HepG2 (cell line): ENCODE data around the gene COL4A6. TPM values are rescaled to one million over a fixed set of nuclear protein-coding genes. Genes with fewer than 3 reads are reported as not detected.

ENCODE experiments used
- ATAC-seq: fragments of 200-7000 bp; cut with Tn5 transposase; 3 replicates; pipeline ENCODE4 v1.9.1; 2020; ENCODE audit warnings: mild to moderate bottlenecking, moderate library complexity
- BruUV-seq: library from RNA; stranded (reverse); fragments of 400-500 nt; replicated peaks from 2 replicates; lab custom pipeline; 2021; lab: Mats Ljungman, UMichigan
- CTCF ChIA-PET: fragments of 300-600 bp; formaldehyde crosslinking; extraction: SDS; loops from one replicate; lab custom pipeline; 2021; ENCODE audit warnings: low total read pairs, inconsistent platforms, low intra/inter-chr PET ratio; lab: Yijun Ruan, JAX
- POLR2A ChIA-PET: fragments of 350-600 bp; sonication (Branson Sonifier 250); formaldehyde crosslinking; loops from one replicate; lab custom pipeline; 2020; ENCODE audit warnings: antibody characterized with exemption, inconsistent platforms; lab: Yijun Ruan, JAX
- DNase-seq: peaks from one replicate; pipeline ENCODE4 v3.0.0-alpha.2; 2015; ENCODE audit warnings: low spot score
- FAIRE-seq: peaks from 3 replicates; lab custom pipeline; 2011; peaks lifted over from hg19 to GRCh38; lab: Jason Lieb, UNC
- H2AFZ ChIP-seq: one replicate; pipeline ENCODE4 v1.6.1; 2011; ENCODE audit warnings: low read length, inconsistent platforms
- H3K27ac ChIP-seq: fragments of 300-600 bp; 3 replicates; pipeline ENCODE4 v1.8.0; 2011; ENCODE audit warnings: mixed run types, mild to moderate bottlenecking, mixed read lengths, low read length, inconsistent platforms; ENCODE audit not compliant: insufficient read depth; ENCODE audit errors: extremely low read length
- H3K27me3 ChIP-seq, 2 experiments: fragments of 200-600 bp in 1 of 2; 2 replicates in 1 of 2; 3 replicates in 1 of 2; pipeline versions ENCODE4 v1.6.0 to v1.8.0; 2011; ENCODE audit warnings: low read length in 2 of 2, mild to moderate bottlenecking in 2 of 2, moderate library complexity in 2 of 2, inconsistent platforms in 1 of 2; ENCODE audit not compliant: insufficient read depth in 2 of 2, control insufficient read depth in 1 of 2
- H3K36me3 ChIP-seq, 2 experiments: fragments of 200-600 bp in 1 of 2; replicated peaks in 1 of 2; 2 replicates in 1 of 2; 3 replicates in 1 of 2; pipeline versions ENCODE4 v1.5.1 to v1.8.0; 2011; ENCODE audit warnings: low read length in 2 of 2, inconsistent platforms in 1 of 2; ENCODE audit not compliant: insufficient read depth in 2 of 2, control insufficient read depth in 1 of 2
- H3K4me1 ChIP-seq: 2 replicates; pipeline ENCODE4 v1.5.1; 2012; ENCODE audit warnings: low read length, inconsistent platforms; ENCODE audit not compliant: insufficient read depth
- H3K4me2 ChIP-seq: 2 replicates; pipeline ENCODE4 v1.6.0; 2011; ENCODE audit warnings: low read depth, low read length, inconsistent platforms
- H3K4me3 ChIP-seq, 3 experiments: fragments of 200-600 bp in 1 of 3; sonication (generic), shearing (Covaris generic) in 1 of 3; replicated peaks in 1 of 3; 2 replicates each; pipeline ENCODE4 v1.5.1; 2011 to 2016; ENCODE audit warnings: low read length in 3 of 3, inconsistent platforms in 2 of 3, low read depth in 2 of 3, mild to moderate bottlenecking in 2 of 3, control low read depth in 1 of 3, mixed read lengths in 1 of 3; ENCODE audit not compliant: insufficient read depth in 1 of 3
- H3K79me2 ChIP-seq: one replicate; pipeline ENCODE4 v1.6.1; 2011; ENCODE audit warnings: low read length, inconsistent platforms; ENCODE audit not compliant: insufficient read depth
- H3K9ac ChIP-seq: 2 replicates; pipeline ENCODE4 v1.6.0; 2011; ENCODE audit warnings: mild to moderate bottlenecking, low read depth, low read length, inconsistent platforms; ENCODE audit not compliant: insufficient read depth
- H3K9me3 ChIP-seq: 2 replicates; pipeline ENCODE4 v1.5.1; 2012; ENCODE audit warnings: mild to moderate bottlenecking, low read length
- H4K20me1 ChIP-seq: 2 replicates; pipeline ENCODE4 v1.6.0; 2011; ENCODE audit warnings: inconsistent platforms, mild to moderate bottlenecking, low read length, moderate library complexity; ENCODE audit not compliant: insufficient read depth
- CBFB ChIP-seq: sonication (generic); formaldehyde crosslinking; IDR thresholded peaks from 2 replicates; pipeline ENCODE4 v1.4.0; 2020; ENCODE audit warnings: missing genetic modification reagents
- DBP ChIP-seq: sonication (generic); formaldehyde crosslinking; IDR thresholded peaks from 2 replicates; pipeline ENCODE4 v1.4.0; 2020; ENCODE audit warnings: missing genetic modification reagents; ENCODE audit errors: not compliant biosample characterization
- DR1 ChIP-seq: sonication (generic); formaldehyde crosslinking; IDR thresholded peaks from 2 replicates; pipeline ENCODE4 v1.8.0; 2021; ENCODE audit warnings: mild to moderate bottlenecking, missing genetic modification reagents, inconsistent platforms
- FOXP1 ChIP-seq, 2 experiments: fragments of 450-650 bp in 1 of 2; IDR thresholded peaks; 2 replicates each; pipeline ENCODE4 v1.6.1; 2017 to 2018; ENCODE audit warnings: antibody characterized with exemption in 1 of 2
- HDAC2 ChIP-seq: sonication (generic); formaldehyde crosslinking; IDR thresholded peaks from 2 replicates; pipeline ENCODE4 v1.4.0; 2020; ENCODE audit warnings: missing genetic modification reagents
- RAD51 ChIP-seq: fragments of 450-650 bp; IDR thresholded peaks from 2 replicates; pipeline ENCODE4 v1.6.1; 2016; ENCODE audit warnings: borderline replicate concordance
- RFX3 ChIP-seq: IDR thresholded peaks from 2 replicates; pipeline ENCODE4 v1.6.1; 2016; ENCODE audit warnings: missing biosample characterization, missing genetic modification reagents
- SRY ChIP-seq: sonication (generic); formaldehyde crosslinking; IDR thresholded peaks from 2 replicates; pipeline ENCODE4 v1.8.0; 2022; ENCODE audit warnings: mild to moderate bottlenecking, missing genetic modification reagents
- ZBTB26 ChIP-seq: IDR thresholded peaks from 2 replicates; pipeline ENCODE4 v1.6.1; 2016; ENCODE audit warnings: missing compliant biosample characterization, missing genetic modification reagents, borderline replicate concordance
- ZC3H4 ChIP-seq: sonication (generic); formaldehyde crosslinking; IDR thresholded peaks from 2 replicates; pipeline ENCODE4 v1.4.0; 2020; ENCODE audit warnings: missing genetic modification reagents, borderline replicate concordance
- ZFP37 ChIP-seq: sonication (generic); formaldehyde crosslinking; IDR thresholded peaks from 2 replicates; pipeline ENCODE4 v1.4.0; 2020; ENCODE audit warnings: missing genetic modification reagents, borderline replicate concordance
- ZNF121 ChIP-seq: sonication (generic); formaldehyde crosslinking; IDR thresholded peaks from 2 replicates; pipeline ENCODE4 v1.5.0; 2020; ENCODE audit warnings: mild to moderate bottlenecking, missing genetic modification reagents
- ZNF260 ChIP-seq: sonication (generic); formaldehyde crosslinking; IDR thresholded peaks from 2 replicates; pipeline ENCODE4 v1.4.0; 2020; ENCODE audit warnings: missing genetic modification reagents, low read depth, mild to moderate bottlenecking, borderline replicate concordance
- ZNF282 ChIP-seq: fragments of 450-650 bp; IDR thresholded peaks from 2 replicates; pipeline ENCODE4 v1.6.1; 2018; ENCODE audit not compliant: partially characterized antibody
- ZNF350 ChIP-seq: sonication (generic); formaldehyde crosslinking; IDR thresholded peaks from 2 replicates; pipeline ENCODE4 v1.4.0; 2020; ENCODE audit warnings: mild to moderate bottlenecking, low read depth, missing genetic modification reagents, borderline replicate concordance
- ZNF589 ChIP-seq: sonication (generic); formaldehyde crosslinking; conservative IDR thresholded peaks from 2 replicates; pipeline ENCODE4 v1.8.0; 2022; ENCODE audit warnings: mild to moderate bottlenecking, moderate library complexity, missing genetic modification reagents
- ZNF670 ChIP-seq: sonication (generic); formaldehyde crosslinking; IDR thresholded peaks from 2 replicates; pipeline ENCODE4 v1.8.0; 2022; ENCODE audit warnings: mild to moderate bottlenecking, missing genetic modification reagents, borderline replicate concordance
- ZNF777 ChIP-seq: sonication (generic); formaldehyde crosslinking; IDR thresholded peaks from 2 replicates; pipeline ENCODE4 v1.4.0; 2020; ENCODE audit warnings: missing genetic modification reagents
- ZSCAN22 ChIP-seq: sonication (generic); formaldehyde crosslinking; IDR thresholded peaks from 2 replicates; pipeline ENCODE4 v1.4.0; 2020; ENCODE audit warnings: mild to moderate bottlenecking, missing genetic modification reagents
- WGBS: methylation state at CpG from one replicate; pipeline ENCODE4 v1.1.6; 2017; ENCODE audit warnings: low lambda C conversion rate; 5-methylcytosine and 5-hydroxymethylcytosine counted together
- in situ Hi-C: cut with HindIII; loops from 2 replicates; pipeline ENCODE4 v1.10.0; 2017; ENCODE audit warnings: low pct_unique_long_range_greater_than_20kb; ENCODE audit not compliant: extremely low pct_ligation_motif_present
- intact Hi-C: fragments of 100-400 bp; cut with micrococcal nuclease; formaldehyde crosslinking; loops from one replicate; pipeline ENCODE4 v1.10.0; 2022; ENCODE audit not compliant: unreplicated experiment
- polyA plus RNA-seq, 8 experiments: library from polyadenylated mRNA; depleted of rRNA in 3 of 8; stranded (reverse) in 7 of 8; unstranded in 1 of 8; fragments of >200 nt; fragmentation: Illumina TruSeq in 4 of 8; extraction: Trizol in 4 of 8; gene quantifications; 2 replicates each; pipeline versions ENCODE4 v1.2.1 to v1.2.3, GENCODE V29; 2011 to 2016; ENCODE audit warnings: low read depth in 4 of 8, missing spikeins in 1 of 8, mixed read lengths in 1 of 8; ENCODE audit not compliant: insufficient read depth in 1 of 8
- total RNA-seq, 5 experiments: library from RNA; depleted of rRNA; stranded (reverse); fragments of >200 nt; fragmentation: Illumina TruSeq; extraction: Trizol; gene quantifications; 2 replicates each; pipeline ENCODE4 v1.2.3, GENCODE V29; 2016; ENCODE audit warnings: low read depth in 1 of 5
- TF ChIP-seq, protein P1 (sequence below): sonication (generic); formaldehyde crosslinking; IDR thresholded peaks from 2 replicates; pipeline ENCODE4 v1.4.0; 2020; ENCODE audit warnings: missing genetic modification reagents, borderline replicate concordance
- TF ChIP-seq, protein P2 (sequence below): sonication (generic); formaldehyde crosslinking; IDR thresholded peaks from 2 replicates; pipeline ENCODE4 v1.8.0; 2022; ENCODE audit warnings: missing genetic modification reagents, mild to moderate bottlenecking, borderline replicate concordance

Gene COL4A6
- total and polyA plus RNA-seq, 2 of the 13 experiments (the other 11 are each of a cell fraction or from before 2014, with no cell fraction given), result 4.5 to 8.2 TPM

- TF ChIP-seq RFX3, result no peak
- TF ChIP-seq ZNF670 (CRISPR knock-in tag), result no peak
- no peak for TF ChIP-seq FOXP1 (IDR thresholded peaks at IDR 0.05)
- TF ChIP-seq FOXP1 (CRISPR knock-in tag; IDR thresholded peaks at IDR 0.05), result no peak
- TF ChIP-seq ZNF777, result no peak
- no peak for TF ChIP-seq ZNF589 (CRISPR knock-in tag)
- no peak for TF ChIP-seq HDAC2 (CRISPR knock-in tag)
- no peak for TF ChIP-seq RAD51
- no peak for TF ChIP-seq CBFB
- TF ChIP-seq DBP (CRISPR knock-in tag), result no peak
- TF ChIP-seq, protein P1, sequence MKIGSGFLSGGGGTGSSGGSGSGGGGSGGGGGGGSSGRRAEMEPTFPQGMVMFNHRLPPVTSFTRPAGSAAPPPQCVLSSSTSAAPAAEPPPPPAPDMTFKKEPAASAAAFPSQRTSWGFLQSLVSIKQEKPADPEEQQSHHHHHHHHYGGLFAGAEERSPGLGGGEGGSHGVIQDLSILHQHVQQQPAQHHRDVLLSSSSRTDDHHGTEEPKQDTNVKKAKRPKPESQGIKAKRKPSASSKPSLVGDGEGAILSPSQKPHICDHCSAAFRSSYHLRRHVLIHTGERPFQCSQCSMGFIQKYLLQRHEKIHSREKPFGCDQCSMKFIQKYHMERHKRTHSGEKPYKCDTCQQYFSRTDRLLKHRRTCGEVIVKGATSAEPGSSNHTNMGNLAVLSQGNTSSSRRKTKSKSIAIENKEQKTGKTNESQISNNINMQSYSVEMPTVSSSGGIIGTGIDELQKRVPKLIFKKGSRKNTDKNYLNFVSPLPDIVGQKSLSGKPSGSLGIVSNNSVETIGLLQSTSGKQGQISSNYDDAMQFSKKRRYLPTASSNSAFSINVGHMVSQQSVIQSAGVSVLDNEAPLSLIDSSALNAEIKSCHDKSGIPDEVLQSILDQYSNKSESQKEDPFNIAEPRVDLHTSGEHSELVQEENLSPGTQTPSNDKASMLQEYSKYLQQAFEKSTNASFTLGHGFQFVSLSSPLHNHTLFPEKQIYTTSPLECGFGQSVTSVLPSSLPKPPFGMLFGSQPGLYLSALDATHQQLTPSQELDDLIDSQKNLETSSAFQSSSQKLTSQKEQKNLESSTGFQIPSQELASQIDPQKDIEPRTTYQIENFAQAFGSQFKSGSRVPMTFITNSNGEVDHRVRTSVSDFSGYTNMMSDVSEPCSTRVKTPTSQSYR, result no peak
- no peak for TF ChIP-seq ZNF350 (CRISPR knock-in tag)
These were observed 306.2 kb downstream of the COL4A6 start (continued) for GRCh38 chrX:108132034-108132433.

DNA sequence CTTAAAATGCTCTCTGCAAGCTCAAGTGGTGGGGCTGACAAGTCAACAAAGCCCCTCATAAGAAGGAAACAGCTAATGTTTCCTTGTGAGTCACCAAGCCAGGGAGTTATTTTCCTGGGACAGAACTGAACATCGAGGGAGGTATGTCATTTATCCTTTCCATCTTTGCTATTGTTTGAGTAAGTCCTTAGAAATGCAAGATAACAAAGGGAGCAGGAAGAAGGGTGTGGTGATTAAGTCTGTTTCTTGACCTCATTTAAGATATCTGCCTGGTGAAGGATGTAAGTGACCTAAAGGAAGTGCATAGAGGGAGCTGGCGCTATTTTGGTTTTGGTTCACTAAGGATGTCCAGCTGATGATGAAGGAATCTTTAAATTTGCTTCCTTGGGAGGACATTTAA lies 306.8 kb downstream of the COL4A6 start:
- Histone ChIP-seq H3K79me2 (no peaks in the 10 kb centered on the region), H2AFZ (no peak overlapping the region), H4K20me1 (no peaks in the 10 kb centered on the region), H3K4me3 (no peak overlapping the region), H3K9ac (no peak overlapping the region), H3K4me1 (no peaks in the 10 kb centered on the region), H3K27ac (no peak overlapping the region), H3K9me3 (no peaks in the 10 kb centered on the region), H3K27me3 (no peaks in the 10 kb centered on the region), H3K4me2 (no peak overlapping the region), H3K36me3 (no peaks in the 10 kb centered on the region)
- no peak for FAIRE-seq
- intact Hi-C loops (no loop called here), in situ Hi-C loops (no loop called here)
- no peak for DNase-seq
- no TSS peak for BruUV-seq
- no peak for ATAC-seq
- ChIA-PET POLR2A (no interaction called here), CTCF (no interaction called here)
- WGBS, result 100% methylated on average over 1 of the region's 2 CpGs
- TF ChIP-seq ZNF282, result no peak
- TF ChIP-seq SRY (CRISPR knock-in tag), result no peak
- no peak for TF ChIP-seq ZFP37 (CRISPR knock-in tag)
- no peak for TF ChIP-seq ZBTB26 (CRISPR knock-in tag)
- TF ChIP-seq ZSCAN22 (CRISPR knock-in tag), result no peak
- no peak for TF ChIP-seq DR1
- no peak for TF ChIP-seq ZNF260 (CRISPR knock-in tag)
- no peak for TF ChIP-seq ZC3H4
- TF ChIP-seq, protein P2, sequence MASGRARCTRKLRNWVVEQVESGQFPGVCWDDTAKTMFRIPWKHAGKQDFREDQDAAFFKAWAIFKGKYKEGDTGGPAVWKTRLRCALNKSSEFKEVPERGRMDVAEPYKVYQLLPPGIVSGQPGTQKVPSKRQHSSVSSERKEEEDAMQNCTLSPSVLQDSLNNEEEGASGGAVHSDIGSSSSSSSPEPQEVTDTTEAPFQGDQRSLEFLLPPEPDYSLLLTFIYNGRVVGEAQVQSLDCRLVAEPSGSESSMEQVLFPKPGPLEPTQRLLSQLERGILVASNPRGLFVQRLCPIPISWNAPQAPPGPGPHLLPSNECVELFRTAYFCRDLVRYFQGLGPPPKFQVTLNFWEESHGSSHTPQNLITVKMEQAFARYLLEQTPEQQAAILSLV (CRISPR knock-in tag), result no peak
- no peak for TF ChIP-seq ZNF121 (CRISPR knock-in tag)
